CD14-positive monocyte (primary cell): Measurements from ENCODE around the gene SPATA31C2. TPM values are rescaled to one million over a fixed set of nuclear protein-coding genes. Genes with fewer than 3 reads are reported as not detected.
"Not testable (repeated sequence)": the region's sequence is repeated elsewhere in the genome, so short reads cannot be mapped to it uniquely, and the experiment has no call there.

Experiments used
- DNase-seq, 3 donors: peaks; one replicate each; pipeline ENCODE4 v3.0.0-alpha.2; 2011 to 2022
- H2AFZ ChIP-seq: 2 replicates; pipeline ENCODE4 v1.6.0; 2012; ENCODE audit warnings: mild to moderate bottlenecking, low read depth, low read length, inconsistent platforms; ENCODE audit not compliant: insufficient read depth, poor library complexity, severe bottlenecking
- H3K27ac ChIP-seq, 2 donors: 1 replicate in 1 of 2; 2 replicates in 1 of 2; pipeline ENCODE4 v1.5.1; 2012 to 2013; ENCODE audit warnings: low read length in 2 of 2, control low read depth in 1 of 2, inconsistent platforms in 1 of 2, low read depth in 1 of 2, mild to moderate bottlenecking in 1 of 2
- H3K27me3 ChIP-seq, 2 donors: one replicate each; pipeline versions ENCODE4 v1.6.0 to v1.6.1; 2011 to 2013; ENCODE audit warnings: low read length in 2 of 2; ENCODE audit not compliant: control insufficient read depth in 2 of 2, insufficient read depth in 2 of 2
- H3K36me3 ChIP-seq, 2 donors: replicated peaks in 1 of 2; 1 replicate in 1 of 2; 2 replicates in 1 of 2; pipeline versions ENCODE4 v1.5.1 to v1.6.1; 2012 to 2013; ENCODE audit warnings: low read length in 2 of 2, control low read depth in 1 of 2, inconsistent platforms in 1 of 2, mild to moderate bottlenecking in 1 of 2; ENCODE audit not compliant: insufficient read depth in 2 of 2, control insufficient read depth in 1 of 2
- H3K4me1 ChIP-seq, 2 donors: 1 replicate in 1 of 2; 2 replicates in 1 of 2; pipeline versions ENCODE4 v1.5.1 to v1.6.1; 2012 to 2013; ENCODE audit warnings: low read length in 2 of 2, control low read depth in 1 of 2, inconsistent platforms in 1 of 2, mild to moderate bottlenecking in 1 of 2, moderate library complexity in 1 of 2; ENCODE audit not compliant: insufficient read depth in 2 of 2, control insufficient read depth in 1 of 2
- H3K4me2 ChIP-seq: replicated peaks from 2 replicates; pipeline ENCODE3; 2012; ENCODE audit warnings: low read length, moderate library complexity, mild to moderate bottlenecking; ENCODE audit not compliant: poor library complexity, severe bottlenecking; ENCODE audit errors: extremely low read depth
- H3K4me3 ChIP-seq, 3 experiments: fragments of 200-600 bp in 1 of 3; sonication (generic) in 1 of 3; replicated peaks in 1 of 3; 1 replicate in 2 of 3; 2 replicates in 1 of 3; pipeline ENCODE4 v1.5.1; 2011 to 2013; ENCODE audit warnings: low read length in 3 of 3, mild to moderate bottlenecking in 3 of 3, control low read depth in 2 of 3, low read depth in 2 of 3, inconsistent platforms in 1 of 3, moderate library complexity in 1 of 3
- H3K79me2 ChIP-seq: 2 replicates; pipeline ENCODE4 v1.6.0; 2012; ENCODE audit warnings: mild to moderate bottlenecking, control low read depth, inconsistent platforms, low read length, moderate library complexity; ENCODE audit not compliant: insufficient read depth
- H3K9ac ChIP-seq: 2 replicates; pipeline ENCODE4 v1.6.0; 2017; ENCODE audit warnings: low read length, mild to moderate bottlenecking; ENCODE audit not compliant: insufficient read depth, poor library complexity, severe bottlenecking
- H3K9me3 ChIP-seq, 2 donors: replicated peaks in 1 of 2; 1 replicate in 1 of 2; 2 replicates in 1 of 2; pipeline versions ENCODE4 v1.5.1 to v1.6.1; 2012 to 2013; ENCODE audit warnings: low read length in 2 of 2, control low read depth in 1 of 2; ENCODE audit not compliant: control insufficient read depth in 1 of 2, insufficient read depth in 1 of 2
- H4K20me1 ChIP-seq: 2 replicates; pipeline ENCODE4 v1.6.0; 2012; ENCODE audit warnings: mild to moderate bottlenecking, low read length, control low read depth, moderate library complexity; ENCODE audit not compliant: insufficient read depth
- H3K27ac Mint-ChIP-seq, 7 donors: one replicate each; pipeline ENCODE4 v1.8.0; 2020; ENCODE audit warnings: mild to moderate bottlenecking in 7 of 7, mixed read lengths in 7 of 7, moderate library complexity in 6 of 7, inconsistent platforms in 2 of 7
- H3K27me3 Mint-ChIP-seq, 3 donors: one replicate each; pipeline ENCODE4 v1.8.0; 2021 to 2022; ENCODE audit warnings: low read depth in 3 of 3, mild to moderate bottlenecking in 3 of 3, mixed read lengths in 3 of 3, moderate library complexity in 3 of 3, inconsistent platforms in 1 of 3
- H3K36me3 Mint-ChIP-seq, 2 donors: one replicate each; pipeline ENCODE4 v1.8.0; 2020; ENCODE audit warnings: mixed read lengths in 2 of 2, inconsistent platforms in 1 of 2, mild to moderate bottlenecking in 1 of 2
- H3K4me1 Mint-ChIP-seq: one replicate; pipeline ENCODE4 v1.8.0; 2020; ENCODE audit warnings: mild to moderate bottlenecking, mixed read lengths
- H3K4me3 Mint-ChIP-seq, 2 donors: one replicate each; pipeline ENCODE4 v1.8.0; 2020; ENCODE audit warnings: mild to moderate bottlenecking in 2 of 2, mixed read lengths in 2 of 2, moderate library complexity in 1 of 2
- H3K9me3 Mint-ChIP-seq, 7 donors: one replicate each; pipeline ENCODE4 v1.8.0; 2020 to 2022; ENCODE audit warnings: mixed read lengths in 7 of 7, mild to moderate bottlenecking in 6 of 7, moderate library complexity in 6 of 7, inconsistent platforms in 2 of 7
- WGBS: methylation state at CpG from one replicate; pipeline ENCODE4 v1.1.5; 2013; ENCODE audit warnings: missing lambda C conversion rate; ENCODE audit not compliant: insufficient coverage; 5-methylcytosine and 5-hydroxymethylcytosine counted together
- intact Hi-C, 2 donors: fragments of 100-400 bp; cut with micrococcal nuclease; formaldehyde crosslinking; loops; one replicate each; pipeline versions ENCODE4 v1.15.0 to v1.15.1; 2023
- polyA plus RNA-seq, 3 donors: library from polyadenylated mRNA; depleted of rRNA in 1 of 3; unstranded in 2 of 3; stranded (reverse) in 1 of 3; fragments of 300-500 nt in 2 of 3; fragments of >200 nt in 1 of 3; fragmentation: Illumina TruSeq in 2 of 3; gene quantifications; 1 replicate in 2 of 3; 2 replicates in 1 of 3; pipeline ENCODE4 v1.2.3, GENCODE V29; 2012 to 2021

SPATA31C2 gene
- polyA plus RNA-seq, 3 donors, result not detected

DNA sequence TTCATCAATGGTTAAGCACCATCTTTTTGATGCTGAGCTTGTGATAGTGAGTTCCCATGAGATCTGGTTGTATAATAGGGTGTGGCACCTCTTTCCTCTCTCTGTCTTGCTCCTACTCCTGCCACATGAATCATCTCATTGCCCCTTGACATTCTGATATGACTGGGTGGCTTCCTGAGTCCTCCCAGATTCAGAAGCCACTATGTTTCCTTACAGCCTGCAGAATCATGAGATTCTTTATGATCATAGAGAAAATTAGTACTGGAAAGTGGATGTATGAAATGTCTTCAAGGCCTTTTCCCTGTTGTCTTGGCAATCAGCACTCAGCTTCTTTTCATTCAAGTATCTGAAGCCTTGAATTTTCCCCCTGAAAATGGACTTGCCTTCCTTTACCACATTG lies 14.9 kb downstream of the SPATA31C2 start:
- H3K9ac ChIP-seq, H3K4me1 Mint-ChIP-seq, H3K36me3 Mint-ChIP-seq, DNase-seq, H3K27ac Mint-ChIP-seq, H3K4me3 ChIP-seq, H3K4me3 Mint-ChIP-seq, H3K4me1 ChIP-seq, intact Hi-C loops, H3K27me3 ChIP-seq, H3K36me3 ChIP-seq, H3K9me3 ChIP-seq, H3K27ac ChIP-seq, H2AFZ ChIP-seq, H3K27me3 Mint-ChIP-seq, H3K4me2 ChIP-seq, H4K20me1 ChIP-seq, H3K9me3 Mint-ChIP-seq, H3K79me2 ChIP-seq: not testable (repeated sequence)

GRCh38 chr9:88118121-88118520 lies 20.2 kb downstream of the SPATA31C2 start:
- H3K4me1 Mint-ChIP-seq, H3K27ac ChIP-seq, H3K27me3 Mint-ChIP-seq, H3K79me2 ChIP-seq, H3K4me3 Mint-ChIP-seq, intact Hi-C loops, H3K36me3 Mint-ChIP-seq, H4K20me1 ChIP-seq, H3K27me3 ChIP-seq, H3K9me3 ChIP-seq, H3K27ac Mint-ChIP-seq, H3K4me2 ChIP-seq, H3K9ac ChIP-seq, H3K4me1 ChIP-seq, H3K4me3 ChIP-seq, H3K36me3 ChIP-seq, H3K9me3 Mint-ChIP-seq, H2AFZ ChIP-seq, DNase-seq: not testable (repeated sequence)
- 92% methylated on average over 2 of the region's 5 CpGs for WGBS

DNA sequence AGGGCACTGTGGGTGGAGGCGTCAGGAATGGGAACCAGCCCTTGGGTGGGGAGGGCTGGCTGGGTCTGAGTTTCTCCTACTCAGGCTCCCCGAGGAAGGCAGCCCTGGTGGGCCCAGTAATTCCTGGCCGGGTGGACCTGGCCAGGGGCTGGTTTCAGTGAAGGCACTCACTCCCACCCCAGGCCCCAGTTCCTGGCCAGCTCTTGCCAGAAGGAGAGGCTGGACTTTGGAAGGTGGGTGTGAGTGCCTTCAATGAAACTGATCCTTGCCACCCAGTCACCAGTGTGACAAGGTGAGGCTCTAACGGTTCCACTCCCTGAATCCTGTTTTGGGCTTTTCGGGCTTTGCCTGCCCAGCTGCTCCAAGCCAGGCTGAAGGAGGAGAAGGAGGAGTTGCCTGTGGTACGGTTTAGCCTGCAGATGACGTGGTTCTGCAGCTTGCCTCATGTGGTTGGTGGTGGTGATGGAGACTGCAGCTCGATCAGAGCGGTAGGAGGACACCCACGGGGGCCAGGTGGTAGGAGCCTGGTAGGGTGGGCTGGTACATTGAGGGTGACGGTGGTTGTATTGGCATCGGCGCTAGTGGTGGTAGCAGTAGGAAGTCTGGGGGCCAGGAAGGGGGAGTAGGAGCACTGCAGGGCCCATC lies 23.2 kb downstream of the SPATA31C2 start:
- H3K79me2 ChIP-seq, H3K36me3 Mint-ChIP-seq, H3K27ac Mint-ChIP-seq, DNase-seq, H3K4me3 ChIP-seq, H3K9me3 ChIP-seq, H3K27me3 Mint-ChIP-seq, H4K20me1 ChIP-seq, intact Hi-C loops, H3K4me1 ChIP-seq, H3K9ac ChIP-seq, H3K9me3 Mint-ChIP-seq, H2AFZ ChIP-seq, H3K27me3 ChIP-seq, H3K4me1 Mint-ChIP-seq, H3K27ac ChIP-seq, H3K36me3 ChIP-seq, H3K4me3 Mint-ChIP-seq, H3K4me2 ChIP-seq: not testable (repeated sequence)
- WGBS, result no CpG with 5 or more reads among the region's 13 CpGs

GRCh38 chr9:88114283-88114967 lies 23.9 kb downstream of the SPATA31C2 start:
- H3K27ac Mint-ChIP-seq, H3K9ac ChIP-seq, H3K27ac ChIP-seq, H3K4me3 Mint-ChIP-seq, intact Hi-C loops, H3K36me3 Mint-ChIP-seq, DNase-seq, H3K79me2 ChIP-seq, H3K4me3 ChIP-seq, H3K9me3 ChIP-seq, H3K27me3 ChIP-seq, H3K36me3 ChIP-seq, H3K4me1 ChIP-seq, H3K4me2 ChIP-seq, H3K9me3 Mint-ChIP-seq, H2AFZ ChIP-seq, H3K27me3 Mint-ChIP-seq, H3K4me1 Mint-ChIP-seq, H4K20me1 ChIP-seq: not testable (repeated sequence)
- 95% methylated on average over 8 of the region's 17 CpGs for WGBS
